Urothelium cell line (cell line): ENCODE measurements around the gene ANGPTL4.

ENCODE experiments used
- DNase-seq: peaks from one replicate; pipeline ENCODE4 v3.0.0; 2011; ENCODE audit warnings: low spot score, mixed read lengths
- FAIRE-seq: peaks from 2 replicates; lab custom pipeline; 2011; peaks lifted over from hg19 to GRCh38; lab: Jason Lieb, UNC

Gene ANGPTL4

GRCh38 chr19:8412783-8413628 lies 49.1 kb downstream of the ANGPTL4 start, which contains the start of gene MARCHF2:
MARCHF2 (plus strand) TSS chr19:8413305; CDS start chr19:8421841, 8,536 bp downstream.
- FAIRE-seq (peak; percentile 27), DNase-seq (peak; percentile 97)

GRCh38 chr19:8413629-8413995 lies 49.7 kb downstream of the ANGPTL4 start:
- no peak for DNase-seq
- no peak for FAIRE-seq

GRCh38 chr19:8416796-8417195 lies 52.8 kb downstream of the ANGPTL4 start:
- FAIRE-seq (no peak), DNase-seq (no peak)

- no peak for FAIRE-seq
- DNase-seq, result no peak
These were observed 57.8 kb downstream of the ANGPTL4 start for GRCh38 chr19:8421484-8422461.

- DNase-seq (peak; percentile 84), FAIRE-seq (no peak)
These were observed 59.9 kb downstream of the ANGPTL4 start for GRCh38 chr19:8423817-8424223.
